HL-60 (cell line): Measurements from ENCODE around the gene PTPN1.

ENCODE experiments used
- DNase-seq, 2 experiments: peaks; one replicate each; pipeline ENCODE4 v3.0.0-alpha.2; 2010 to 2020; ENCODE audit warnings: low read depth in 1 of 2, low spot score in 1 of 2
- H3K27ac ChIP-seq: fragments of 250-450 bp; sonication (Bioruptor Pico); replicated peaks from 2 replicates; pipeline ENCODE4 v1.5.1; 2020; ENCODE audit warnings: mild to moderate bottlenecking, moderate library complexity
- H3K27me3 ChIP-seq: fragments of 250-450 bp; sonication (Bioruptor Pico); 2 replicates; pipeline ENCODE4 v1.5.1; 2021; ENCODE audit warnings: mild to moderate bottlenecking, moderate library complexity; ENCODE audit not compliant: insufficient read depth, poor library complexity, severe bottlenecking
- H3K4me3 ChIP-seq: replicated peaks from 2 replicates; pipeline ENCODE4 v1.5.1; 2011; ENCODE audit warnings: mild to moderate bottlenecking, control low read depth, low read length; ENCODE audit not compliant: insufficient read depth
- GABPA ChIP-seq: IDR thresholded peaks from 2 replicates; pipeline ENCODE4 v1.6.1; 2012; ENCODE audit warnings: low read depth
- POLR2AphosphoS5 ChIP-seq: IDR thresholded peaks from 2 replicates; pipeline ENCODE4 v1.6.1; 2012; ENCODE audit warnings: low read depth
- SPI1 ChIP-seq: IDR thresholded peaks from 2 replicates; pipeline ENCODE4 v1.6.1; 2012; ENCODE audit warnings: low read depth, mild to moderate bottlenecking, borderline replicate concordance
- TF ChIP-seq, protein P1 (sequence below): IDR thresholded peaks from 2 replicates; pipeline ENCODE4 v1.6.1; 2012; ENCODE audit warnings: low read depth; ENCODE audit not compliant: insufficient replicate concordance
- TF ChIP-seq, protein P2 (sequence below): IDR thresholded peaks from one replicate; pipeline ENCODE4 v1.5.1; 2011; ENCODE audit warnings: low read length, control low read depth, inconsistent platforms; ENCODE audit not compliant: insufficient read depth

Gene PTPN1

DNA sequence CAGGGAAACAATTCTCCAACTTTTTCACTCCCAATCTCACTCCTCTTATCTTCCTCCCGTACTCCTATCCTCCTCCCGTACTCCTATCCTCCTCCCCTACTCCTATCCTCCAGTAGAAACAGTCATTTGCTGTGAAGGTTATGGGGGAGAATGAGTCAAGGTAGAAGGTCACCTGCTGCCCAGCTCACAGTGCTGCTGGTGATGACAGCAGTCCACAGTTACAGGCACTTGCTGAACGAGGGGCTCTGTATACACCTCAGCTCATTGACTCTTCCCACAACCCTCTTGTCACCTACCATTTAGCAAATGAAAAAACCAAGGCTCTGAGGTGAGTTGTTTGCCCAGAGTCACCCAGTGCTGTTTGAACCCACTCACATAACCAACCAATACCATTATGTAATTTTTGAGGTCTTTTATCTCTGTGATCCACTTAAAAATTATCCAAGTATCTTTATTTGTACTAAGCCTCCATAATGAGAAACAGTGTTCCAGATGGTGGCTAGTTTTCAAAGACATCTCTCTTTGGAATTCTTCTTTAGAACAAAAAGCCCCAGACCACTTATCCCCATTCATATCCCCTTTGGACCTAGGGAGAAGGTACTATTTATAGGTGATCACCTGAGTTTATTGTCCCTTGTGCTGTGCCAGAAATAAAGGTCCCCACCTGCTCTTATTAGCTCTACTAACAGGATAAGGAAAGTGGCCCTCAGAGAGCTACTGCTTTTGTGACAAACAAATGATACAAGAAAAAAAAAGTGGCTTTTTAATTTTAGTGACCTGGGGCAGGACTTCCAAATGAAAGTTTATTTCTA is 53.2 kb downstream of the PTPN1 start:
- no peak overlapping the region for H3K27ac ChIP-seq
- TF ChIP-seq, protein P1, sequence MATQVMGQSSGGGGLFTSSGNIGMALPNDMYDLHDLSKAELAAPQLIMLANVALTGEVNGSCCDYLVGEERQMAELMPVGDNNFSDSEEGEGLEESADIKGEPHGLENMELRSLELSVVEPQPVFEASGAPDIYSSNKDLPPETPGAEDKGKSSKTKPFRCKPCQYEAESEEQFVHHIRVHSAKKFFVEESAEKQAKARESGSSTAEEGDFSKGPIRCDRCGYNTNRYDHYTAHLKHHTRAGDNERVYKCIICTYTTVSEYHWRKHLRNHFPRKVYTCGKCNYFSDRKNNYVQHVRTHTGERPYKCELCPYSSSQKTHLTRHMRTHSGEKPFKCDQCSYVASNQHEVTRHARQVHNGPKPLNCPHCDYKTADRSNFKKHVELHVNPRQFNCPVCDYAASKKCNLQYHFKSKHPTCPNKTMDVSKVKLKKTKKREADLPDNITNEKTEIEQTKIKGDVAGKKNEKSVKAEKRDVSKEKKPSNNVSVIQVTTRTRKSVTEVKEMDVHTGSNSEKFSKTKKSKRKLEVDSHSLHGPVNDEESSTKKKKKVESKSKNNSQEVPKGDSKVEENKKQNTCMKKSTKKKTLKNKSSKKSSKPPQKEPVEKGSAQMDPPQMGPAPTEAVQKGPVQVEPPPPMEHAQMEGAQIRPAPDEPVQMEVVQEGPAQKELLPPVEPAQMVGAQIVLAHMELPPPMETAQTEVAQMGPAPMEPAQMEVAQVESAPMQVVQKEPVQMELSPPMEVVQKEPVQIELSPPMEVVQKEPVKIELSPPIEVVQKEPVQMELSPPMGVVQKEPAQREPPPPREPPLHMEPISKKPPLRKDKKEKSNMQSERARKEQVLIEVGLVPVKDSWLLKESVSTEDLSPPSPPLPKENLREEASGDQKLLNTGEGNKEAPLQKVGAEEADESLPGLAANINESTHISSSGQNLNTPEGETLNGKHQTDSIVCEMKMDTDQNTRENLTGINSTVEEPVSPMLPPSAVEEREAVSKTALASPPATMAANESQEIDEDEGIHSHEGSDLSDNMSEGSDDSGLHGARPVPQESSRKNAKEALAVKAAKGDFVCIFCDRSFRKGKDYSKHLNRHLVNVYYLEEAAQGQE = no peak
- no peak for TF ChIP-seq SPI1
- no peak for TF ChIP-seq GABPA
- no peak for TF ChIP-seq POLR2AphosphoS5
- TF ChIP-seq, protein P2, sequence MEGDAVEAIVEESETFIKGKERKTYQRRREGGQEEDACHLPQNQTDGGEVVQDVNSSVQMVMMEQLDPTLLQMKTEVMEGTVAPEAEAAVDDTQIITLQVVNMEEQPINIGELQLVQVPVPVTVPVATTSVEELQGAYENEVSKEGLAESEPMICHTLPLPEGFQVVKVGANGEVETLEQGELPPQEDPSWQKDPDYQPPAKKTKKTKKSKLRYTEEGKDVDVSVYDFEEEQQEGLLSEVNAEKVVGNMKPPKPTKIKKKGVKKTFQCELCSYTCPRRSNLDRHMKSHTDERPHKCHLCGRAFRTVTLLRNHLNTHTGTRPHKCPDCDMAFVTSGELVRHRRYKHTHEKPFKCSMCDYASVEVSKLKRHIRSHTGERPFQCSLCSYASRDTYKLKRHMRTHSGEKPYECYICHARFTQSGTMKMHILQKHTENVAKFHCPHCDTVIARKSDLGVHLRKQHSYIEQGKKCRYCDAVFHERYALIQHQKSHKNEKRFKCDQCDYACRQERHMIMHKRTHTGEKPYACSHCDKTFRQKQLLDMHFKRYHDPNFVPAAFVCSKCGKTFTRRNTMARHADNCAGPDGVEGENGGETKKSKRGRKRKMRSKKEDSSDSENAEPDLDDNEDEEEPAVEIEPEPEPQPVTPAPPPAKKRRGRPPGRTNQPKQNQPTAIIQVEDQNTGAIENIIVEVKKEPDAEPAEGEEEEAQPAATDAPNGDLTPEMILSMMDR = no peak
- no peak overlapping the region for H3K4me3 ChIP-seq
- no peak for DNase-seq
- no peaks in the 10 kb centered on the region for H3K27me3 ChIP-seq

DNA sequence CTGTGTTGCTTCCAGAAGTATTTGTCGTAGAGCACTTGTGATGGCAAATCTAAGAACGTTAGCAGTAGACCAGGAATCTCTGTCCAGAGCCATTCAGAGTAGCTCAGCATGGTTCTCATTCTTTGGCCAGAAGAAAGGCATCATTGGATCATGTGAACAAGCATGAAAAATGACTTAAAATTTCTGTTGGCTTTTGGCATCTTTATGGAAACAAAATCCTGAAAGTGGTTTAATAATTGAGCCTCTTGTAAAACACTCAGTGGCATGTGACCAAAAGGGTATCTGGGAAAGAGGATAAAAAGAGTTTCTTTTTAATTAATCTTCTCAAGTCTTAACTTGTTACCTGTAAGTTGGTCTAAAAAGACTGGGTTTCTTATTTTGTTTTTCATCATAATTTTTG is 55.2 kb downstream of the PTPN1 start:
- Histone ChIP-seq H3K27me3 (no peaks in the 10 kb centered on the region), H3K4me3 (no peak overlapping the region), H3K27ac (no peak overlapping the region)
- TF ChIP-seq, protein P1 = no peak
- no peak for TF ChIP-seq GABPA
- no peak for TF ChIP-seq POLR2AphosphoS5
- TF ChIP-seq SPI1 = no peak
- TF ChIP-seq, protein P2 = no peak
- no peak for DNase-seq

DNA sequence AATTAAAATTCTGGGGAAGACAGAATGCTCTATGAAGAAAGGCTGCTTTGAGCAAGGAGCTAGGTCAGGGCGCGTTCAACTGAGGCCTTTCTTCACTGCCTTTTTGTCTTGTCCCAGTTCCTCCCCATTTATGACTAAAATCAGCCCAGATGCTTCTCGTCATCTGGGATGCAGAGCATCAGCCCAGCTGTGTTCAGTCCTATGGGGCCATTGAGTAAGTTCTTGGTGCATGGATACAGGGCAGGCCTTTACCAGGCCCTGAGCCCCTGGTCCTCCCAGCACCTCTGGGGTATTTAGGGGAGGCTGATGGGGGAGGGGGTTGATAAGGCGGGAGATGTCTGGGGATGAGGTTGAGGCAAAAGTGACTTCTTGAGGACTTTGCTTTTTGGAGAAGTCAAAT is 55.7 kb downstream of the PTPN1 start:
- no peaks in the 10 kb centered on the region for H3K27me3 ChIP-seq
- H3K4me3 ChIP-seq = no peak overlapping the region
- no peak for DNase-seq
- H3K27ac ChIP-seq = no peak overlapping the region
- TF ChIP-seq, protein P1 = no peak
- no peak for TF ChIP-seq GABPA
- TF ChIP-seq POLR2AphosphoS5 = no peak
- no peak for TF ChIP-seq SPI1
- TF ChIP-seq, protein P2 = no peak
